Fibroblast of the aortic adventitia (primary cell): ENCODE measurements around the gene NFE2. TPM values are rescaled to one million over a fixed set of nuclear protein-coding genes. Genes with fewer than 3 reads are reported as not detected.
"Not testable (repeated sequence)": the region's sequence is repeated elsewhere in the genome, so short reads cannot be mapped to it uniquely, and the experiment has no call there.

Source experiments
- DNase-seq: peaks from one replicate; pipeline ENCODE4 v3.0.0-alpha.2; 2010; ENCODE audit warnings: low read depth
- H3K4me3 ChIP-seq: 2 replicates; pipeline ENCODE4 v1.5.1; 2011; ENCODE audit warnings: low read depth, mild to moderate bottlenecking, control low read depth, low read length, moderate library complexity
- CTCF ChIP-seq: IDR thresholded peaks from 2 replicates; pipeline ENCODE4 v1.5.1; 2011; ENCODE audit warnings: mild to moderate bottlenecking, low read length, control low read depth, inconsistent platforms; ENCODE audit not compliant: insufficient read depth
- total RNA-seq: library from RNA; depleted of rRNA; stranded (reverse); fragments of >200 nt; gene quantifications from 2 replicates; pipeline ENCODE4 v1.2.3, GENCODE V29; 2012; ENCODE audit warnings: low replicate concordance

Gene NFE2
- total RNA-seq, 1 donor, result not detected

- TF ChIP-seq CTCF, result no peak
- peak; percentile 30 for DNase-seq
These were observed 13.3 kb downstream of the NFE2 start for GRCh38 chr12:54287261-54288157.

GRCh38 chr12:54286042-54287030, 14.5 kb downstream of the NFE2 start:
- DNase-seq, result peak; percentile 16
- TF ChIP-seq CTCF, result no peak
- no peak overlapping the region for H3K4me3 ChIP-seq

More at GRCh38 chr12:54287261-54288157, 13.3 kb downstream of the NFE2 start:
- no peak overlapping the region for H3K4me3 ChIP-seq

GRCh38 chr12:54285150-54286041, 15.4 kb downstream of the NFE2 start:
- TF ChIP-seq CTCF, result peak; percentile 52
- DNase-seq, result peak; percentile 38
- H3K4me3 ChIP-seq, result peak overlapping the region; percentile 37

- peak overlapping the region; percentile 94 for H3K4me3 ChIP-seq
- DNase-seq, result not testable (repeated sequence)
These were observed 16.6 kb downstream of the NFE2 start for GRCh38 chr12:54284070-54284780.

- TF ChIP-seq CTCF, result no peak
- peak overlapping the region; percentile 94 for H3K4me3 ChIP-seq
- no peak for DNase-seq
These were observed 17.7 kb downstream of the NFE2 start for GRCh38 chr12:54282949-54283593.

GRCh38 chr12:54281694-54282093, 19.1 kb downstream of the NFE2 start:
- DNase-seq, result not testable (repeated sequence)
- H3K4me3 ChIP-seq, result peak overlapping the region; percentile 94

- DNase-seq, result not testable (repeated sequence)
- peak overlapping the region; percentile 94 for H3K4me3 ChIP-seq
These were observed 19.6 kb downstream of the NFE2 start for GRCh38 chr12:54281261-54281638.
